Fibroblast of pulmonary artery (primary cell): Measurements from ENCODE around the gene UGGT2.
A peak's percentile ranks its signal among the peaks of the same experiment; 100 is the strongest.

Source experiments
- DNase-seq: peaks from one replicate; pipeline ENCODE4 v3.0.0-alpha.2; 2010; ENCODE audit warnings: low read depth
- H3K4me3 ChIP-seq: replicated peaks from 2 replicates; pipeline ENCODE4 v1.5.1; 2011; ENCODE audit warnings: low read depth, mild to moderate bottlenecking, control low read depth, low read length, moderate library complexity
- TF ChIP-seq, protein P1 (sequence below): IDR thresholded peaks from 2 replicates; pipeline ENCODE4 v1.5.1; 2011; ENCODE audit warnings: mild to moderate bottlenecking, control low read depth, low read length, inconsistent platforms; ENCODE audit errors: missing control alignments

Gene UGGT2

DNA sequence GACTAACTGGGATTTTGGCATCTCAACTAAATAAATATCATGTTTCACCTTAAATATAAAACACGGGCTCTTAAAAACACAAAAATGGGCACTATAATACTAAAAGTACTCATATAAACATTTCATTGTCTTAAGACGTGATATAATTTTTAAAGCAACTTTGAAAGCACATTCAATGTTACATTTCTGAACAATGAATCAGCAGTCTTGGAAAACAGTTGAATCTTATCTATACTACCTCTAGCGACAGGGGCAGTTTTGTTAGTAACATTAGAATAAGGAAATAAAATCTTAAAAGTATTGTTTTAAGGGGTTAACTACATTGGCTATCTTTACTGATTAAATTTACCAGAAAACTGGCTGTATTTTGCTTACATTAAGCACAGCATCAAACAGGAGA lies 156.9 kb downstream of the UGGT2 start:
- H3K4me3 ChIP-seq, result no peak overlapping the region
- TF ChIP-seq, protein P1, sequence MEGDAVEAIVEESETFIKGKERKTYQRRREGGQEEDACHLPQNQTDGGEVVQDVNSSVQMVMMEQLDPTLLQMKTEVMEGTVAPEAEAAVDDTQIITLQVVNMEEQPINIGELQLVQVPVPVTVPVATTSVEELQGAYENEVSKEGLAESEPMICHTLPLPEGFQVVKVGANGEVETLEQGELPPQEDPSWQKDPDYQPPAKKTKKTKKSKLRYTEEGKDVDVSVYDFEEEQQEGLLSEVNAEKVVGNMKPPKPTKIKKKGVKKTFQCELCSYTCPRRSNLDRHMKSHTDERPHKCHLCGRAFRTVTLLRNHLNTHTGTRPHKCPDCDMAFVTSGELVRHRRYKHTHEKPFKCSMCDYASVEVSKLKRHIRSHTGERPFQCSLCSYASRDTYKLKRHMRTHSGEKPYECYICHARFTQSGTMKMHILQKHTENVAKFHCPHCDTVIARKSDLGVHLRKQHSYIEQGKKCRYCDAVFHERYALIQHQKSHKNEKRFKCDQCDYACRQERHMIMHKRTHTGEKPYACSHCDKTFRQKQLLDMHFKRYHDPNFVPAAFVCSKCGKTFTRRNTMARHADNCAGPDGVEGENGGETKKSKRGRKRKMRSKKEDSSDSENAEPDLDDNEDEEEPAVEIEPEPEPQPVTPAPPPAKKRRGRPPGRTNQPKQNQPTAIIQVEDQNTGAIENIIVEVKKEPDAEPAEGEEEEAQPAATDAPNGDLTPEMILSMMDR, result peak; percentile 10
- peak; percentile 66 for DNase-seq

DNA sequence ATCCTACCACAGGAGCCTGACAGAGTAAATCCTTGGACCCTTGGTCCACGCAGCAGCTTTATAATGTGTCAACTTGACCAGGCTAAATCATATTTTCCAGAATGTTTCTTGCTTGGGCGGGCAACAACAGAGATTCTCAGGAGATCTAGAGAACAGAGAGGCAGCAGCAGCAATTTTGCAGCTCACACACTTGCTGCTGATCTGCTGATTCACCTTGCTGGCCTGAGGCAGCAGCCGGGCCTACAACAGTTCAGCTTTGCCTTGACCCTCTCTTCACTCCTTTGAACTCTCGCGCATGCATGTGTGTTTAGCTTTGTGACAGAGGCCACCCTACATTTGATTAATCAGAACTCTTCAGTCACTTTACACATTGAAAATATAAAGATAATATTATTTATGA lies 159.3 kb downstream of the UGGT2 start:
- TF ChIP-seq, protein P1, result no peak
- H3K4me3 ChIP-seq, result no peak overlapping the region
- no peak for DNase-seq

DNA sequence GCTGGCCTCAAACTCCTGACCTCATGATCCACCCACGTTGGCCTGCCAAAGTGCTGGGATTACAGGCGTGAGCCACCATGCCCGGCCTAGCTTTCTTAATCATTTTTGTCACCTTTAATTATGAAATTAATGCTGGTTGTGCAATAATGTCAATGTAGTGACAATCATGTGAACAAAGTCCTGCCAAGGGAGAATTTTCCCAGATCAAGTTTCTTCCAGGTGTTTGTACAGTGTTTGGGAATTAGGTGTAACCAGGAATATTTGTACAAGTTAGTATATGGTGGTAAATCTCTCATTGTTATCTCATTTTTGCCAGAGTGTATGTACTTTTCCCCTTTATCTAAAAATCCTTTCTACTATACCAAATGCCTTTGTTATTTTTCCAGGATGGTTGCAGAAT lies 171.1 kb downstream of the UGGT2 start:
- DNase-seq, result no peak
- no peak overlapping the region for H3K4me3 ChIP-seq
- TF ChIP-seq, protein P1, result no peak

DNA sequence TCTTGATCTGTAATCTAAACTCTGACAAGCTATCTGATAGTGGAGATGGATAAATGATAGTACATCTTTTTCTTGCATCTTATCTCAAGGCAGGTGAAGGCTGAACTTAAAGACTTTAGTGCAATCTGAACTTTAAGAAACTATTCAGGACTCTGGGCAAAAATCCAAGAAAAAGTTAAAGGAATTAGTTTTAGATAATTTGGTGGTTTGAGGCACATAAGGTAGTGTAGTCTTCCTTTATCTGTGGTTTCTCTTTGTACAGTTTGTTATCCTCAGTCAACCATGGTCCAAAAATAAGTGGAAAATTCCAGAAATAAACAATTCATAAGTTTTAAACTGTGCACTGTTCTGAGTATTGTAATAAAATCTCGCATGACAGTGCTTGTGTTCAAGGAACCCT lies 172.9 kb downstream of the UGGT2 start:
- TF ChIP-seq, protein P1, result no peak
- H3K4me3 ChIP-seq, result no peak overlapping the region
- peak; percentile 22 for DNase-seq

DNA sequence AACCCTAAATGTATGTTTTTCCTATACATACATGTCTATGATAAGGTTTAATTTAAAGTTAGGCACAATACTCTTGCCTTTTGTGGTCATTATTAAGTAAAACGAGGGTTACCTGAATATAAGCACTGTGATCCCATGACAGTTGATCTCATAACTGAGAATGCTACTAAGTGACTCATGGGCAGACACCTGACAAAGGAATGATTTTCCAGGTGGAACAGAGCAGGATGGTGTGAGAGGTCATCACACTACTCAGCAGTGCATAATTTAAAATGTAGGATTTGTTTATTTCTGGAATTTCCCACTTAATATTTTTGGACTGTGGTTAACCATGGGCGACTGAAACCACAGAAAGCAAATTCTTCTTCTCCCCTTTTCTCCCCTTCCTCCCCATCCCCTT lies 178.9 kb downstream of the UGGT2 start:
- TF ChIP-seq, protein P1, result no peak
- no peak overlapping the region for H3K4me3 ChIP-seq
- DNase-seq, result no peak

DNA sequence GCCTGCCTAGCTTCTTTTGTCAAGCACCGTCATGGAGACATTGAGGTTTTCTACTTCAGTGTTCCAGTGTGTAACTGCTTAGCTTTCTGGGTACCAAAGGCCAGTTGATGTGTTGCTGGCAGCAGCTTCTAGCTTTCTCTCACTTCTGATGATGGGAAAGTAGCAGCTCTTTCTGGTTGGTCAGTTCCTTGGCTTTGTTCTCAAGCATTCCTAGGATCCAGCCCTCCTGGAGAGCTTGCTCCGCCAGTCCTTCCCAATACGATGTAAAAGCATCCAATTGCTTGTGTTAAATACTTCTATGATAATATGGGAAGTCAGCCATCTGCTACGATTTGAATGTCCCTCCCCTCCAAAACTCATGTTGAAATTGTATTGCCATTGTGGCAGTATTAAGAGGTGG lies 182.8 kb downstream of the UGGT2 start:
- no peak for DNase-seq
- TF ChIP-seq, protein P1, result no peak
- H3K4me3 ChIP-seq, result no peak overlapping the region

DNA sequence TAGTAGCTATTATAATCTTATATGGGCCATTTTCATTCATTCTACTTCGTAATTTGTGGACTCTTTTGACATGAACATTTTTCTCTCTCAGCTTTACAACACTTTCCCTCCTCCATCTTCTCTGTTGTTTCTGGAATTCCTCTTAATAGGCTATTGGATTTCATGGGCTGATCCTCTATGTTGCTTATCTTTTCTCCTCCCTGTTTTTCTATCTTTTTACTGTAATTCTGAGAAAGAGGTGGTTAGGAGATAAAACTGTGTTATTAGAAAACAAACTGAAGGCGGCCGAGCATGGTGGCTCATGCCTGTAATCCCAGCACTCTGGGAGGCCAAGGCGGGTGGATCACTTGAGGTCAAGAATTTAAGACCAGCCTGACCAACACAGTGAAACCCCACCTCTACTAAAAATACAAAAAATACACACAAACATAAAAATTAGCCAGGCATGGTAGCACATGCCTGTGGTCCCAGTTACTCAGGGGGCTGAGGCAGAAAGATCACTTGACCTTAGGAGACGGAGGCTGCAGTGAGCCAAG lies 188.1 kb downstream of the UGGT2 start:
- TF ChIP-seq, protein P1, result no peak
- H3K4me3 ChIP-seq, result no peak overlapping the region
- no peak for DNase-seq
